Measurements from ENCODE around the gene PPP3CA. TPM values are rescaled to one million over a fixed set of nuclear protein-coding genes. Genes with fewer than 3 reads are reported as not detected.

PPP3CA gene
- total RNA-seq, 2 experiments from 2014 or later: 12.9 to 13.8 TPM

DNA sequence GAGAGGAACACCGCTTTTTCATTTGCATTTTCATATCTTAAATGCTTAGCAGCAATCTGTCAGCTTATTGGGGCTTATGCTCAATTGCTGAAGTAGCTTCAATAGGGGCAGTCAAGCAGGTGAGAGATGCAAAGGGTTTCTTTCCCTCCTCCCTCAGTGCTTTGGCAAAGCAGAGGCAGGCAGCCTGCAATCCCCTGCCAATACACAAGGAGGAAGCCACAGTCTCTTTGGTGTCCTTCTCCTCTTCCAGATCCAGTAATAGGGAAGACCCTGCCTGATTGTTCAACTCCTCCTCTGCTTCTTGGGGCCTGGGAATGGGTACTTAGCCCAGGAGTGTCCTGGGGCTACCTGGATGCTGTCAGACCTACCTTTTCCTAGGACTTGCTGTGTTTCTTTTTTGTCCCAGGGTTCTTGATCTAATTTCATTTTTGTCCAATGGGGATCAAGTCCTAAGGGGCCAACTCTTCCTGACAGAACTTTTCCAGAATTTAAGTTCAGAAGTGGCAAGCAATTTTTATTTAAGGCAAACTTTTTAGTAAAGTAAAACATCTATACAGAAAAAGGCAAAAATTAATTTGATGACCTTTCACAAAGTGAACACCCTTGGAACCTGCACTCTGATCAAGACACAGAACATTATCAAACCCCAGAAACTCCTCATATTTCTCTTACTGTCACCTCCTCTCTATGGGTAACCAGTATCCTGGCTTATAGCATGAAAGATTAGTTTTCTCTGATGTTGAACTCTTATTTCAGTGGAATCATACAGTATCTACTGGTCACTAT, 260.3 kb downstream of the PPP3CA start:
- ChIA-PET POLR2A (no interaction called here), CTCF (no interaction called here)
- Mint-ChIP-seq H3K9me3 (no peaks in the 10 kb centered on the region), H3K4me1 (ENCODE audit: low read depth) (no peaks in the 10 kb centered on the region), H3K27me3 (no peaks in the 10 kb centered on the region), H3K4me3 (no peak overlapping the region), H3K27ac (no peak overlapping the region), H3K36me3 (ENCODE audit: low read depth) (peaks cover 47% of the 10 kb centered on the region)
- Histone ChIP-seq H3K4me1 (ENCODE audit: insufficient read depth, low read length) (no peaks in the 10 kb centered on the region), H3K4me3 (ENCODE audit: low read length) (no peak overlapping the region), H3K27me3 (ENCODE audit: control insufficient read depth in 1 of 2, insufficient read depth in 2 of 2, low read length in 2 of 2) (no peaks in the 10 kb centered on the region), H3K27ac (ENCODE audit: low read depth in 1 of 2, low read length in 2 of 2) (no peak overlapping the region), H3K36me3 (ENCODE audit: insufficient read depth, low read length) (peaks cover 7% of the 10 kb centered on the region), H3K9me3 (ENCODE audit: control insufficient read depth in 1 of 2, insufficient read depth in 1 of 2, low read length in 2 of 2) (no peaks in the 10 kb centered on the region)
- DNase-seq (no peak), ATAC-seq (ENCODE audit: poor library complexity) (no peak)
- TF ChIP-seq CTCF (IDR thresholded peaks at IDR 0.05): no peak
- intact Hi-C loops (cut with DNase I, micrococcal nuclease): no loop called here

GRCh38 chr4:101083131-101083530, 264.2 kb downstream of the PPP3CA start:
- H3K36me3 ChIP-seq (ENCODE audit: insufficient read depth, low read length): peaks cover 10% of the 10 kb centered on the region
- no peak overlapping the region for H3K4me3 ChIP-seq (ENCODE audit: low read length)
- no peak overlapping the region for H3K4me3 Mint-ChIP-seq
- no peaks in the 10 kb centered on the region for H3K27me3 ChIP-seq (ENCODE audit: control insufficient read depth in 1 of 2, insufficient read depth in 2 of 2, low read length in 2 of 2)
- intact Hi-C loops (cut with DNase I, micrococcal nuclease): no loop called here
- ChIA-PET POLR2A (no interaction called here), CTCF (no interaction called here)
- no peaks in the 10 kb centered on the region for H3K4me1 ChIP-seq (ENCODE audit: insufficient read depth, low read length)
- no peaks in the 10 kb centered on the region for H3K27me3 Mint-ChIP-seq
- ATAC-seq (ENCODE audit: poor library complexity) (no peak), DNase-seq (no peak)
- no peak for TF ChIP-seq CTCF (IDR thresholded peaks at IDR 0.05)
- no peaks in the 10 kb centered on the region for H3K4me1 Mint-ChIP-seq (ENCODE audit: low read depth)
- H3K27ac ChIP-seq (ENCODE audit: low read depth in 1 of 2, low read length in 2 of 2): no peak overlapping the region
- no peak overlapping the region for H3K27ac Mint-ChIP-seq
- peaks cover 72% of the 10 kb centered on the region for H3K36me3 Mint-ChIP-seq (ENCODE audit: low read depth)
- H3K9me3 Mint-ChIP-seq: no peaks in the 10 kb centered on the region
- no peaks in the 10 kb centered on the region for H3K9me3 ChIP-seq (ENCODE audit: control insufficient read depth in 1 of 2, insufficient read depth in 1 of 2, low read length in 2 of 2)

GRCh38 chr4:101081695-101082369, 265.5 kb downstream of the PPP3CA start:
- Histone ChIP-seq H3K4me1 (ENCODE audit: insufficient read depth, low read length) (no peaks in the 10 kb centered on the region), H3K27me3 (ENCODE audit: control insufficient read depth in 1 of 2, insufficient read depth in 2 of 2, low read length in 2 of 2) (no peaks in the 10 kb centered on the region), H3K4me3 (ENCODE audit: low read length) (no peak overlapping the region), H3K36me3 (ENCODE audit: insufficient read depth, low read length) (peaks cover 10% of the 10 kb centered on the region), H3K9me3 (ENCODE audit: control insufficient read depth in 1 of 2, insufficient read depth in 1 of 2, low read length in 2 of 2) (no peaks in the 10 kb centered on the region), H3K27ac (ENCODE audit: low read depth in 1 of 2, low read length in 2 of 2) (no peak overlapping the region)
- no peak overlapping the region for H3K4me3 Mint-ChIP-seq
- H3K27ac Mint-ChIP-seq: no peak overlapping the region
- no peak for TF ChIP-seq CTCF (IDR thresholded peaks at IDR 0.05)
- H3K9me3 Mint-ChIP-seq: no peaks in the 10 kb centered on the region
- ATAC-seq (ENCODE audit: poor library complexity): no peak
- DNase-seq: no peak
- ChIA-PET POLR2A (no interaction called here), CTCF (no interaction called here)
- no peaks in the 10 kb centered on the region for H3K27me3 Mint-ChIP-seq
- no peaks in the 10 kb centered on the region for H3K4me1 Mint-ChIP-seq (ENCODE audit: low read depth)
- H3K36me3 Mint-ChIP-seq (ENCODE audit: low read depth): peaks cover 76% of the 10 kb centered on the region
- intact Hi-C loops (cut with DNase I, micrococcal nuclease): no loop called here

All from CD4-positive, alpha-beta T cell (primary cell).